ENCODE measurements around the gene EGFLAM.

Gene EGFLAM

GRCh38 chr5:38379350-38379937 lies 121.1 kb downstream of the EGFLAM start:
- Histone ChIP-seq H3K27ac (ENCODE audit: low read length) (no peak overlapping the region), H3K4me1 (ENCODE audit: control insufficient read depth in 1 of 2, insufficient read depth in 2 of 2, low read length in 2 of 2) (no peaks in the 10 kb centered on the region), H3K36me3 (ENCODE audit: control insufficient read depth in 1 of 2, insufficient read depth in 2 of 2, low read length in 2 of 2) (no peaks in the 10 kb centered on the region), H3K27me3 (ENCODE audit: low read depth, low read length) (no peaks in the 10 kb centered on the region), H3K9me3 (ENCODE audit: control insufficient read depth in 1 of 2, low read length in 2 of 2) (no peaks in the 10 kb centered on the region), H3K4me3 (ENCODE audit: low read depth in 1 of 2, low read length in 2 of 2) (no peak overlapping the region)

- Histone ChIP-seq H3K9me3 (ENCODE audit: control insufficient read depth in 1 of 2, low read length in 2 of 2) (no peaks in the 10 kb centered on the region), H3K4me1 (ENCODE audit: control insufficient read depth in 1 of 2, insufficient read depth in 2 of 2, low read length in 2 of 2) (no peaks in the 10 kb centered on the region), H3K36me3 (ENCODE audit: control insufficient read depth in 1 of 2, insufficient read depth in 2 of 2, low read length in 2 of 2) (no peaks in the 10 kb centered on the region), H3K27me3 (ENCODE audit: low read depth, low read length) (no peaks in the 10 kb centered on the region), H3K4me3 (ENCODE audit: low read depth in 1 of 2, low read length in 2 of 2) (no peak overlapping the region), H3K27ac (ENCODE audit: low read length) (no peak overlapping the region)
Measured at GRCh38 chr5:38380537-38380936, 122.2 kb downstream of the EGFLAM start.

GRCh38 chr5:38381361-38381760 lies 123.0 kb downstream of the EGFLAM start:
- no peaks in the 10 kb centered on the region for H3K9me3 ChIP-seq (ENCODE audit: control insufficient read depth in 1 of 2, low read length in 2 of 2)
- H3K36me3 ChIP-seq (ENCODE audit: control insufficient read depth in 1 of 2, insufficient read depth in 2 of 2, low read length in 2 of 2): no peaks in the 10 kb centered on the region
- no peak overlapping the region for H3K4me3 ChIP-seq (ENCODE audit: low read depth in 1 of 2, low read length in 2 of 2)
- H3K27ac ChIP-seq (ENCODE audit: low read length): no peak overlapping the region
- H3K4me1 ChIP-seq (ENCODE audit: control insufficient read depth in 1 of 2, insufficient read depth in 2 of 2, low read length in 2 of 2): no peaks in the 10 kb centered on the region
- no peaks in the 10 kb centered on the region for H3K27me3 ChIP-seq (ENCODE audit: low read depth, low read length)

- no peak overlapping the region for H3K27ac ChIP-seq (ENCODE audit: low read length)
- H3K4me1 ChIP-seq (ENCODE audit: control insufficient read depth in 1 of 2, insufficient read depth in 2 of 2, low read length in 2 of 2): no peaks in the 10 kb centered on the region
- no peaks in the 10 kb centered on the region for H3K9me3 ChIP-seq (ENCODE audit: control insufficient read depth in 1 of 2, low read length in 2 of 2)
- no peaks in the 10 kb centered on the region for H3K36me3 ChIP-seq (ENCODE audit: control insufficient read depth in 1 of 2, insufficient read depth in 2 of 2, low read length in 2 of 2)
- no peaks in the 10 kb centered on the region for H3K27me3 ChIP-seq (ENCODE audit: low read depth, low read length)
- H3K4me3 ChIP-seq (ENCODE audit: low read depth in 1 of 2, low read length in 2 of 2): no peak overlapping the region
Measured at GRCh38 chr5:38382898-38383297, 124.5 kb downstream of the EGFLAM start.

GRCh38 chr5:38383701-38384100 lies 125.3 kb downstream of the EGFLAM start:
- H3K36me3 ChIP-seq (ENCODE audit: control insufficient read depth in 1 of 2, insufficient read depth in 2 of 2, low read length in 2 of 2): no peaks in the 10 kb centered on the region
- no peak overlapping the region for H3K27ac ChIP-seq (ENCODE audit: low read length)
- H3K4me3 ChIP-seq (ENCODE audit: low read depth in 1 of 2, low read length in 2 of 2): no peak overlapping the region
- H3K9me3 ChIP-seq (ENCODE audit: control insufficient read depth in 1 of 2, low read length in 2 of 2): no peaks in the 10 kb centered on the region
- no peaks in the 10 kb centered on the region for H3K4me1 ChIP-seq (ENCODE audit: control insufficient read depth in 1 of 2, insufficient read depth in 2 of 2, low read length in 2 of 2)
- H3K27me3 ChIP-seq (ENCODE audit: low read depth, low read length): no peaks in the 10 kb centered on the region

GRCh38 chr5:38384396-38384795 lies 126.0 kb downstream of the EGFLAM start:
- Histone ChIP-seq H3K9me3 (ENCODE audit: control insufficient read depth in 1 of 2, low read length in 2 of 2) (no peaks in the 10 kb centered on the region), H3K4me1 (ENCODE audit: control insufficient read depth in 1 of 2, insufficient read depth in 2 of 2, low read length in 2 of 2) (no peaks in the 10 kb centered on the region), H3K27me3 (ENCODE audit: low read depth, low read length) (no peaks in the 10 kb centered on the region), H3K27ac (ENCODE audit: low read length) (no peak overlapping the region), H3K4me3 (ENCODE audit: low read depth in 1 of 2, low read length in 2 of 2) (no peak overlapping the region), H3K36me3 (ENCODE audit: control insufficient read depth in 1 of 2, insufficient read depth in 2 of 2, low read length in 2 of 2) (no peaks in the 10 kb centered on the region)

- H3K4me1 ChIP-seq (ENCODE audit: control insufficient read depth in 1 of 2, insufficient read depth in 2 of 2, low read length in 2 of 2): no peaks in the 10 kb centered on the region
- no peak overlapping the region for H3K4me3 ChIP-seq (ENCODE audit: low read depth in 1 of 2, low read length in 2 of 2)
- no peaks in the 10 kb centered on the region for H3K27me3 ChIP-seq (ENCODE audit: low read depth, low read length)
- H3K27ac ChIP-seq (ENCODE audit: low read length): no peak overlapping the region
- no peaks in the 10 kb centered on the region for H3K36me3 ChIP-seq (ENCODE audit: control insufficient read depth in 1 of 2, insufficient read depth in 2 of 2, low read length in 2 of 2)
- no peaks in the 10 kb centered on the region for H3K9me3 ChIP-seq (ENCODE audit: control insufficient read depth in 1 of 2, low read length in 2 of 2)
Measured at GRCh38 chr5:38387161-38387560, 128.8 kb downstream of the EGFLAM start.

GRCh38 chr5:38393636-38394035 lies 135.3 kb downstream of the EGFLAM start:
- H3K36me3 ChIP-seq (ENCODE audit: control insufficient read depth in 1 of 2, insufficient read depth in 2 of 2, low read length in 2 of 2): no peaks in the 10 kb centered on the region
- H3K27me3 ChIP-seq (ENCODE audit: low read depth, low read length): no peaks in the 10 kb centered on the region
- H3K9me3 ChIP-seq (ENCODE audit: control insufficient read depth in 1 of 2, low read length in 2 of 2): no peaks in the 10 kb centered on the region
- H3K27ac ChIP-seq (ENCODE audit: low read length): no peak overlapping the region
- H3K4me3 ChIP-seq (ENCODE audit: low read depth in 1 of 2, low read length in 2 of 2): no peak overlapping the region
- no peaks in the 10 kb centered on the region for H3K4me1 ChIP-seq (ENCODE audit: control insufficient read depth in 1 of 2, insufficient read depth in 2 of 2, low read length in 2 of 2)

- Histone ChIP-seq H3K4me3 (ENCODE audit: low read depth in 1 of 2, low read length in 2 of 2) (no peak overlapping the region), H3K9me3 (ENCODE audit: control insufficient read depth in 1 of 2, low read length in 2 of 2) (no peaks in the 10 kb centered on the region), H3K36me3 (ENCODE audit: control insufficient read depth in 1 of 2, insufficient read depth in 2 of 2, low read length in 2 of 2) (no peaks in the 10 kb centered on the region), H3K27ac (ENCODE audit: low read length) (no peak overlapping the region), H3K4me1 (ENCODE audit: control insufficient read depth in 1 of 2, insufficient read depth in 2 of 2, low read length in 2 of 2) (no peaks in the 10 kb centered on the region), H3K27me3 (ENCODE audit: low read depth, low read length) (no peaks in the 10 kb centered on the region)
Measured at GRCh38 chr5:38396766-38397165, 138.4 kb downstream of the EGFLAM start.

GRCh38 chr5:38400365-38400764 lies 142.0 kb downstream of the EGFLAM start:
- no peak overlapping the region for H3K4me3 ChIP-seq (ENCODE audit: low read depth in 1 of 2, low read length in 2 of 2)
- no peak overlapping the region for H3K27ac ChIP-seq (ENCODE audit: low read length)
- H3K4me1 ChIP-seq (ENCODE audit: control insufficient read depth in 1 of 2, insufficient read depth in 2 of 2, low read length in 2 of 2): no peaks in the 10 kb centered on the region
- no peaks in the 10 kb centered on the region for H3K9me3 ChIP-seq (ENCODE audit: control insufficient read depth in 1 of 2, low read length in 2 of 2)
- H3K27me3 ChIP-seq (ENCODE audit: low read depth, low read length): no peaks in the 10 kb centered on the region
- H3K36me3 ChIP-seq (ENCODE audit: control insufficient read depth in 1 of 2, insufficient read depth in 2 of 2, low read length in 2 of 2): no peaks in the 10 kb centered on the region

- Histone ChIP-seq H3K27ac (ENCODE audit: low read length) (no peak overlapping the region), H3K36me3 (ENCODE audit: control insufficient read depth in 1 of 2, insufficient read depth in 2 of 2, low read length in 2 of 2) (no peaks in the 10 kb centered on the region), H3K9me3 (ENCODE audit: control insufficient read depth in 1 of 2, low read length in 2 of 2) (no peaks in the 10 kb centered on the region), H3K4me3 (ENCODE audit: low read depth in 1 of 2, low read length in 2 of 2) (no peak overlapping the region), H3K4me1 (ENCODE audit: control insufficient read depth in 1 of 2, insufficient read depth in 2 of 2, low read length in 2 of 2) (no peaks in the 10 kb centered on the region), H3K27me3 (ENCODE audit: low read depth, low read length) (no peaks in the 10 kb centered on the region)
Measured at GRCh38 chr5:38401145-38401544, 142.8 kb downstream of the EGFLAM start.

- Histone ChIP-seq H3K4me3 (ENCODE audit: low read depth in 1 of 2, low read length in 2 of 2) (no peak overlapping the region), H3K36me3 (ENCODE audit: control insufficient read depth in 1 of 2, insufficient read depth in 2 of 2, low read length in 2 of 2) (no peaks in the 10 kb centered on the region), H3K27me3 (ENCODE audit: low read depth, low read length) (peaks cover 3% of the 10 kb centered on the region), H3K9me3 (ENCODE audit: control insufficient read depth in 1 of 2, low read length in 2 of 2) (no peaks in the 10 kb centered on the region), H3K4me1 (ENCODE audit: control insufficient read depth in 1 of 2, insufficient read depth in 2 of 2, low read length in 2 of 2) (no peaks in the 10 kb centered on the region), H3K27ac (ENCODE audit: low read length) (no peak overlapping the region)
Measured at GRCh38 chr5:38403406-38403805, 145.0 kb downstream of the EGFLAM start.

Measured in muscle layer of duodenum (tissue), 2 donors.